ENCODE measurements around the gene FAM181A.

Gene FAM181A

GRCh38 chr14:93926873-93927799 is at the start of gene FAM181A:
Gene FAM181A (plus strand): TSS chr14:93927344. CDS start chr14:93928286, 942 bp downstream.
- peak; percentile 73 for DNase-seq (ENCODE audit: low spot score)

DNA sequence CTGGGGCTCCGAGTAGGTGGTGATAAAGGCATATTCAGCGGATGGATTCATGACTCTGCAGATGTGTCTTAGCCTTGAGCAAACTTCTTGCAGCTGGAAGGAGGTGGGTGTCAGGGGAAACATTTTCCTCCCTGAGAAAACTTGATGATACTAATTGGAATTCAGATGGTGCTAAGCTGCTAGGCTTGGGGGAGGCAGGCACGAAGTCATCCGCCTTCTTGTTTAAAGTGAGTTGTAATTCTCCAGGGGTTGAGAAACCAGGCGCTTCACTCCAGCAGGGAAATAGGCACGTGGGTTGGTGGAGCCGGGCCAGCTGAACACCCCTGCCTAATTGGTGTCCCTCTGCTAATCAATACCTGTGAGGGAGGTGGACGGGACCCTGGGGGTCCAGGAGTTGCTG is 48.9 kb upstream of the FAM181A start:
- no peak for DNase-seq (ENCODE audit: low spot score)

DNA sequence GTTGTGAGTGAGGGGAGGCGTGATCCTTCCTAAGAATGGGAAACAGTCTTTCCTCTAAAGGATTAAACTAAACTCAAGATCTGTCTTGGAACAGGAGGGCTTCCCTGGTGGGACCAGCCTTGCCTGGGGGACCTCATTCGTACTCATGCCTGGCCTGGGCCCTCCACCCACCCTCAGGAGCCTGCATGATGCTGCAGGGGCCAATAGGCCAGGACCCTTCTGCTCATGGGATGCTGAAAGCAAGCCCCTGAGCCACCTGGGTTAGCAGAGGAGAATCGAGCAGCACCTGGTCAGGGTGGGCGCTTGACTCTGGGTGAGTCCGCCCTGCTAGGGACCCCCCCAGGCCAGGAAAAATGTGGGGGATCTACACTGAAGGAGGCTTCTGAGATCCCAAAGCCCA is 48.3 kb upstream of the FAM181A start:
- DNase-seq (ENCODE audit: low spot score): no peak

DNA sequence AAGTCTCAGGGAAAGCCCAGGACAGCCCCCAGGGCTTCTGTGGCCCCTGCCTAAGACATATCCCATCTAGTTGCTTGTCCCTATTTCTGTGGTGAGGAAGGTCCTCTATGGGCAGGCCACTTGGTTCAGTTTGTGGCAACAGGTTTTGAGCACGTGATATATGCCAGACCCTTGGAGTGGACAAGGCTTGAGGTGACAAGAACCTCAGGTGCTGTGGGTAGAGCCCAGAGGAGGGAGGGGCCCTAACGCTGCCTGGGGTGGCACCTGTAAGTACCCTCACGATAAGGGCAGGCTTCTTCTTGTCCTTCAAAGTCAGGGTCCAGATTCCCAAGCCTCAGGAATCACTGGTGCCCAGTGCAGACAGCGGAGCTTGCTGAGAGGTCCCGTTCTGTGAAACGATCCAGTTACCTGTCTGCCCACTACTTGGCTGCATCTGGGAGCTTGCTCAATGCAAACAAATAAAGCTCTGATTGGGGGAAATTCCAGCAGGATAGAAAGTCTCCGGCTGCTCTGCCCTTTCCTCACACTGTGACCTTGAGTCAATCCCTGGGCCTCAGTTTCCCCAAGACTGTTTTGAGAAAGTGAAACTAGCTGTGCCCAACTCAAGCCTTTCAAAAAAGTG is 47.7 kb upstream of the FAM181A start:
- no peak for DNase-seq (ENCODE audit: low spot score)

GRCh38 chr14:93880021-93880820 is 46.9 kb upstream of the FAM181A start:
- DNase-seq (ENCODE audit: low spot score): no peak

DNA sequence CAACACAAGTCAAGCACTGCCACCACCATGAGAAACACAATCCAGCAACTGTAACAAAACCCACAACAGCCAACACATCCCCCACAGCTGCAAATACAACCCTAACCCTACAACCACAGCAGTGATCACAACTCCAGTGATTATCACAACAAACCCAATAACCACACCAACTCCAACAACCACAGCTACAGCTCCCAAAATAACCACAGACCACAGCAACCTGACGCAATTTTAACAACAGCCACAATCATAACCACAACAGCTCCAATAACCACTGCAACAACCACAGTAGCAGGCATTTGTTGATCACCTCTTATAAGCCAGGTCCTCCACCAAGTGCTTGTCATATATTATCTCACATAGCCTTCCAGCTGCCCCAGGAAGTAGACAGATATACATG is 42.2 kb upstream of the FAM181A start:
- DNase-seq (ENCODE audit: low spot score): no peak

DNA sequence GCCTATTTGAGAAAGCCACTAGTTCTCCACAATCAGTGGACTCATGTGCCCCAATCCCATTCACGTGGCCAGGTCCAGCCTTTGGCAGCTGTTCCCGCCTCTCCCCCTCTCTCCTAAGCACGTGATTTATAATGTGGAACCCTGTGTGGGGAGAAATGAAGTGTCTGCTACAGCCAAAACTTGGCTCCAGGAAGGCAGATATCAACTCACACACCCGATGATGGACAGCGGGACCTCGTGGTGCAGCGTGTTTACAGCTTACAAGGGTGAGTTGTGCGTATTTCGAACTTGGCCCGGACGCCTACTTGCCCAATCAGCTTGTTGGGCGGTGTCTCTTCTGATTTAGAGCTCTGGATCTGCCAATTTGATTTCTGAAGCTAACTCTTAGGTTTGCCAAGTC is 38.1 kb upstream of the FAM181A start:
- no peak for DNase-seq (ENCODE audit: low spot score)

DNA sequence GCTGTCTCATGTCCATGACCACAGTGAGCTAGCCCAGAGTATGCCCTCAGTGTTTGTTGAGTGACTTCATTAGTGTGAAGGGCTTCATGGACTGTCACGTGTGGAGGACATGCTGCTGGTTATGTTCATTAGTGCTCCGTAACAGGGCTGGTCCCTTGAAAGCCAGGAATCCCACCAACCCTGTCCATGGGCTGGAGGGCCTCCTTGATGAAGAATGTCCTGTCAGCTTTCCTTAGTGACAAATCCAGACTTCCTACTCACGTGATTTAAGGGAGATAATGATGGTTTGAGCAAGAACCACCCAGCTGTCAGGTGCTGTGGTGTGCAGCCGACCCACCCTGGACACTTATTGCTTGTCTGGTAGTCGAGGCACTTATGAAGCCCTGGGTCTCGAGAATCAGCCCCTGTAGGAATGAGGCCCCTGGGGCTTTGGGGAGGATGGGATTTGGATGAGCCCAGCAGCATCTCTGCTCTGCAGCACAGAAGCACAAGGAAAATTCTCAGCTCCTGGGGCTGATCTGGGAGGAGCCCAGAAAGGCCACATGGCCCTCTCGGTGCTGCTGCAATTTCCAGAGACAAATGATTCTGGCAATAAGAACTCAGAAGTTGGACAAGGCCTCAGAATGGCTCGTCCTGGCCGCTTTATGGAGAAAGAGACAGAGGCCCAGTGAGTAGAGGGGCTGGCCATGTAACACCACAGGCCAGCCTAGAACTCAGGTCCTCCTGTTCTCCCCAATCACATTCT is 37.2 kb upstream of the FAM181A start:
- no peak for DNase-seq (ENCODE audit: low spot score)

GRCh38 chr14:93891756-93892504 is 35.2 kb upstream of the FAM181A start:
- DNase-seq (ENCODE audit: low spot score): no peak

DNA sequence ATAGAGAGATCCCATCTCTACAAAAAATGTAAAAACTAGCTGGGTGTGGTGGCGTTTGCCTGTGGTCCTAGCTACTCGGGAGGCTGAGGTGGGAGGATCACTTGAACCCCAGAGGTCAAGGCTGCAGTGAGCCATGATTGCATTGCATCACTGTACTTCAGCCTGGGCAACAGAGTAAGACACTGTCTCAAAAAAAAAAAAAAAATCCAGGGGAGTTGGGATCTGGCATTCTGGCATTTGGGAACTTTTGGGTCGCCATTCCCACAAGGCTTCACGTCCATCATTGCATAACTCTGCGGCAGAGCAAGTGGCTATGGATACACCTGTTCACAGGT is 34.7 kb upstream of the FAM181A start:
- no peak for DNase-seq (ENCODE audit: low spot score)

DNA sequence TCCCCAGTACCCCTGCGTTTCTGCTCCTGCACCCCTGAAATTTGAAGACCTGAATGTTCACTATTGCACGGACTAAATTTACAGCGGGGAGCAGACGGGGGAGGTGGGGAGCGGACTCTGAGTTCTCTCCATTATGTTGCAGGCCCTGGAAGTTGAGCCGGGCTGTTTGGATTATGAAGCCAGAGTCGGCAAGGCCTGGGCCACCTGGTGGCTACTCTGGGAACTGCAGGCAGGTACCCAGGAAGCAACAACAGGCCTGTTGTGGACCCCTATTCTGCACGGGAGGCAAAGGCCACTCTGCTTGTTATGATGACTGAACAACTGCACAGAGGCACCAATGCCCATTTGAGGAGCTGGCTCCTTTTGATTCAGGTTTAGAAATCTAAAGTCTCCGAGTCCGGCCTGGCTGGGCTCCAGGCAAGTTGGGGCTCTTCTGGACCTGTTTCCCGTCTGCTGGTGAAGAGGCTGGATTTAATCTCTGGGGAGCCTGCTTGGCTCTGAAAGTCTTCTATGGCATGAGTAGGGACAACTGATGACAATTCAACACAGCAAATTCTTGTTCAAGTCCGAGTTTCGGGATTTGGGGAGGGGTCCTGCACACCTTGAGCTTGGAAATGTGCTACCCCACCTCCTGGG is 34.1 kb upstream of the FAM181A start:
- peak; percentile 91 for DNase-seq (ENCODE audit: low spot score)

GRCh38 chr14:93893661-93894261 is 33.4 kb upstream of the FAM181A start:
- DNase-seq (ENCODE audit: low spot score): peak; percentile 74

DNA sequence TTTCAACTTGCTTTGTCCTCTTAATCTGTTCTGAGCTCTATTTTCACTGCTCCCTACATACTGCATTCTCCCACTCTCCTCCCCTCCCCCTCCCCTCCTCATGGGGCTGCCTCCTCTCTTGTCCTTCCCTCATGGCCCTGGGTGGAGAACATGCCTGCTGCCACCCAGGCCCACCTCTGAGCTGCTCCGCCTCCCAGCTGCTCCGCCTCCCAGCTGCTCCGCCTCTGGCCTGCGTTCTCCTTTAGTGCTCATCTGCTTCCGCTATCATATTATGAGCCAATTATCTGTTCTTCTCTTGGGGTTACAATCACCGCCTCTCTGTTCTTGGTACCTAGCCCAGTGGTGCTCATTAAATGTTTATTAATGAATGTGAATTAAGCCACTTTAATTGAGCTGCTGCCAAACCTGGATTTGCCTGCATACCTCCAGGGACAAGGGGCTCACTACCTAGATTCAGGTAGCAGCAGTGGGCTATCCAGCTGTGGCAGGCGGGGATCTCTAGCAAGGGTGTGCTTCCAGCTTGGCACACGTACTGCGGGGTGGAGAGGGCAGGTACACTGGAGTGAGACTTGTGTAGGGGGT is 32.0 kb upstream of the FAM181A start:
- peak; percentile 60 for DNase-seq (ENCODE audit: low spot score)

GRCh38 chr14:93897476-93897845 is 29.7 kb upstream of the FAM181A start:
- DNase-seq (ENCODE audit: low spot score): no peak

GRCh38 chr14:93898081-93898611 is 29.0 kb upstream of the FAM181A start:
- DNase-seq (ENCODE audit: low spot score): no peak

DNA sequence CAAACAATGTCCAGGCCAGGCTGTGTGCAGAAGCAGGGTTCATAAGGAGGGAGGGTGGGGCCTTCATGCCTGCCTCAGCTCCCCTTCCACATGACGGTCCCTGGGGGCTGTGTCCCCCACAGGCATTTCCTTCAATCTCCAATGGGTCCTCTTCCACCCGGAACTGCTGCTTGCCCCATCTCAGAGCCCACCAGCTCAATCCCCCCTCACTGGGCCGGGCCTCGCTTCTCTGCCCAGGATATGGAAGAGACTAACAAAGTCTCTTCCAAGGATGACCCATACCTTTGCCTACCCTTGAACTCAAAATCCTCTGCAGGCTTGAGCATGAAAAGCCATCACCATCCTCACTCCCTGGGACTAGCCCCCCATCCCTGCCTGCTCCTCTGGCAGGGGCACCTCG is 28.4 kb upstream of the FAM181A start:
- DNase-seq (ENCODE audit: low spot score): no peak

DNA sequence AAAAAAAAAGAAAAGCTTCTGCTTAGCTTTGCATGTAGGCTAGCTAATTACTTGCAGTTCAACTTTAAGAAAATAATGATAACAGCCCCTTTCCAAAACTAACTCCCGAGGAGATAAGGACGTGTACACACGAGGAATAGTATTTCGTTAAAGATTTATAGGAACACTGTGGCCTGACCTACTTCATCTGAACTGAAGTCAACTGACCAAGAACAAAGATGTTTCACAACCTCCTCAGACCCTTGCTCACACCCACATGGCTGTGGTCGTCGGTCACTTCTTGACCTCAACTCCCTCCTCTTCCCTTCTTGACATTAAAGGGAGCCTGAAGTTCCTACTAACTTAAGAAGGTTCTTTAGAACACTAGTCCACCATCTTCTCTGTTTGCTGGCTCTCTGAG is 25.3 kb upstream of the FAM181A start:
- no peak for DNase-seq (ENCODE audit: low spot score)

GRCh38 chr14:93902619-93903307 is 24.4 kb upstream of the FAM181A start:
- no peak for DNase-seq (ENCODE audit: low spot score)

Data from ecto neural progenitor cell (in vitro differentiated cells).